ENCODE results near the gene LRRC71. TPM values are rescaled to one million over a fixed set of nuclear protein-coding genes. Genes with fewer than 3 reads are reported as not detected.

Gene LRRC71
- total RNA-seq, 1 donor from 2014 or later: not detected

GRCh38 chr1:156904187-156904959, 16.1 kb upstream of the LRRC71 start:
- H3K27ac ChIP-seq: no peak overlapping the region
- Mint-ChIP-seq H3K27ac (peak overlapping the region; percentile 42), H3K4me3 (no peak overlapping the region), H3K27me3 (ENCODE audit: insufficient read depth, low read depth) (peaks cover 8% of the 10 kb centered on the region), H3K9me3 (no peaks in the 10 kb centered on the region), H3K4me1 (peaks cover 13% of the 10 kb centered on the region), H3K36me3 (no peaks in the 10 kb centered on the region)
- no peak for DNase-seq (ENCODE audit: low spot score)
- H4K20me1 ChIP-seq (ENCODE audit: low read depth): no peaks in the 10 kb centered on the region
- H3K4me1 ChIP-seq: no peaks in the 10 kb centered on the region
- no peaks in the 10 kb centered on the region for H3K36me3 ChIP-seq
- H2AFZ ChIP-seq (replicated peaks): no peak overlapping the region
- H3K4me2 ChIP-seq: no peak overlapping the region
- no peaks in the 10 kb centered on the region for H3F3A ChIP-seq (ENCODE audit: low read depth)
- no peak overlapping the region for H3K9ac ChIP-seq
- no peaks in the 10 kb centered on the region for H3K9me3 ChIP-seq (ENCODE audit: low read depth)
- H3K79me2 ChIP-seq (ENCODE audit: low read depth): no peaks in the 10 kb centered on the region
- no peak for TF ChIP-seq EZH2 (IDR thresholded peaks at IDR 0.05)
- no peak for TF ChIP-seq CTCF (IDR thresholded peaks at IDR 0.05)
- TF ChIP-seq EZH2phosphoT487 (IDR thresholded peaks at IDR 0.05): no peak
- no peak overlapping the region for H3K4me3 ChIP-seq
- no peaks in the 10 kb centered on the region for H3K27me3 ChIP-seq

- H3K4me3 ChIP-seq: no peak overlapping the region
Observed at GRCh38 chr1:156905176-156905575, 15.3 kb upstream of the LRRC71 start.

GRCh38 chr1:156905651-156906050, 14.8 kb upstream of the LRRC71 start:
- no peak overlapping the region for H3K27ac ChIP-seq
- no peak for DNase-seq (ENCODE audit: low spot score)
- no peaks in the 10 kb centered on the region for H3K9me3 ChIP-seq (ENCODE audit: low read depth)
- H3K36me3 Mint-ChIP-seq: no peaks in the 10 kb centered on the region
- H3K4me3 ChIP-seq: no peak overlapping the region
- no peaks in the 10 kb centered on the region for H3F3A ChIP-seq (ENCODE audit: low read depth)
- TF ChIP-seq EZH2phosphoT487 (IDR thresholded peaks at IDR 0.05) (no peak), EZH2 (IDR thresholded peaks at IDR 0.05) (no peak), CTCF (IDR thresholded peaks at IDR 0.05) (no peak)
- H3K79me2 ChIP-seq (ENCODE audit: low read depth): no peaks in the 10 kb centered on the region
- H3K4me1 Mint-ChIP-seq: peaks cover 6% of the 10 kb centered on the region
- no peak overlapping the region for H3K27ac Mint-ChIP-seq
- H3K27me3 ChIP-seq: peaks cover 3% of the 10 kb centered on the region
- H3K4me3 Mint-ChIP-seq: no peak overlapping the region
- no peak overlapping the region for H2AFZ ChIP-seq (replicated peaks)
- H3K4me2 ChIP-seq: no peak overlapping the region
- no peaks in the 10 kb centered on the region for H3K4me1 ChIP-seq
- no peaks in the 10 kb centered on the region for H3K9me3 Mint-ChIP-seq
- peaks cover 8% of the 10 kb centered on the region for H3K27me3 Mint-ChIP-seq (ENCODE audit: insufficient read depth, low read depth)
- no peaks in the 10 kb centered on the region for H4K20me1 ChIP-seq (ENCODE audit: low read depth)
- H3K9ac ChIP-seq: no peak overlapping the region
- no peaks in the 10 kb centered on the region for H3K36me3 ChIP-seq

More at GRCh38 chr1:156905176-156905575, 15.3 kb upstream of the LRRC71 start:
- H3K9me3 Mint-ChIP-seq: no peaks in the 10 kb centered on the region
- no peak overlapping the region for H3K4me3 Mint-ChIP-seq
- no peak overlapping the region for H3K9ac ChIP-seq
- H3K9me3 ChIP-seq (ENCODE audit: low read depth): no peaks in the 10 kb centered on the region
- no peak for TF ChIP-seq EZH2 (IDR thresholded peaks at IDR 0.05)
- TF ChIP-seq CTCF (IDR thresholded peaks at IDR 0.05): no peak
- no peak for TF ChIP-seq EZH2phosphoT487 (IDR thresholded peaks at IDR 0.05)
- no peak overlapping the region for H3K27ac Mint-ChIP-seq
- H3K27me3 ChIP-seq: no peaks in the 10 kb centered on the region
- no peaks in the 10 kb centered on the region for H3K79me2 ChIP-seq (ENCODE audit: low read depth)
- H4K20me1 ChIP-seq (ENCODE audit: low read depth): no peaks in the 10 kb centered on the region
- DNase-seq (ENCODE audit: low spot score): no peak
- H3K4me1 ChIP-seq: no peaks in the 10 kb centered on the region
- peaks cover 9% of the 10 kb centered on the region for H3K4me1 Mint-ChIP-seq
- no peak overlapping the region for H2AFZ ChIP-seq (replicated peaks)
- no peak overlapping the region for H3K4me2 ChIP-seq
- no peaks in the 10 kb centered on the region for H3K36me3 Mint-ChIP-seq
- peaks cover 8% of the 10 kb centered on the region for H3K27me3 Mint-ChIP-seq (ENCODE audit: insufficient read depth, low read depth)
- H3F3A ChIP-seq (ENCODE audit: low read depth): no peaks in the 10 kb centered on the region
- no peak overlapping the region for H3K27ac ChIP-seq
- H3K36me3 ChIP-seq: no peaks in the 10 kb centered on the region
